Activated CD4-positive, alpha-beta T cell treated with anti-CD3 and anti-CD28 coated beads, Interleukin-2, Interleukin-6, amounts not matched to agents 100 ng/mL and 50 ng/mL, durations not matched to agents 16 hours and 8 hours (primary cell): ENCODE measurements around the gene CUZD1.

Source experiments
- DNase-seq: peaks from one replicate; pipeline ENCODE4 v3.0.0-alpha.2; 2020

CUZD1 gene

GRCh38 chr10:122802282-122802681 lies 43.4 kb downstream of the CUZD1 start:
- no peak for DNase-seq

GRCh38 chr10:122798704-122799231 lies 46.9 kb downstream of the CUZD1 start:
- no peak for DNase-seq

GRCh38 chr10:122796796-122797195 lies 48.9 kb downstream of the CUZD1 start:
- no peak for DNase-seq

- no peak for DNase-seq
Measured at GRCh38 chr10:122795924-122796323, 49.7 kb downstream of the CUZD1 start.

GRCh38 chr10:122786269-122786668 lies 59.4 kb downstream of the CUZD1 start:
- DNase-seq = peak; percentile 8

GRCh38 chr10:122782911-122783310 lies 62.7 kb downstream of the CUZD1 start:
- DNase-seq = no peak
